Body of pancreas (tissue), 4 donors: ENCODE results near the gene INF2. TPM values are rescaled to one million over a fixed set of nuclear protein-coding genes. Genes with fewer than 3 reads are reported as not detected.
"Not testable (repeated sequence)": the region's sequence is repeated elsewhere in the genome, so short reads cannot be mapped to it uniquely, and the experiment has no call there.

Experiments
- ATAC-seq: fragments of 150-250 bp; one replicate; pipeline ENCODE4 v1.9.1; 2016
- DNase-seq, 4 donors: peaks; one replicate each; pipeline ENCODE4 v3.0.0-alpha.2; 2019
- H3K27ac ChIP-seq, 4 donors: fragments of 200-600 bp; sonication (generic); 1 replicate in 3 of 4; 2 replicates in 1 of 4; pipeline versions ENCODE4 v1.5.1 to v1.6.1; 2016 to 2019; ENCODE audit warnings: mild to moderate bottlenecking in 1 of 4, mixed read lengths in 1 of 4, moderate library complexity in 1 of 4
- H3K27me3 ChIP-seq, 2 donors: fragments of 200-600 bp; sonication (generic); one replicate each; pipeline ENCODE4 v1.6.0; 2016; ENCODE audit warnings: mild to moderate bottlenecking in 1 of 2
- H3K36me3 ChIP-seq, 2 donors: fragments of 200-600 bp; sonication (generic); replicated peaks in 1 of 2; 2 replicates each; pipeline ENCODE4 v1.5.1; 2016; ENCODE audit warnings: low read depth in 2 of 2; ENCODE audit not compliant: insufficient read depth in 1 of 2
- H3K4me1 ChIP-seq: fragments of 200-600 bp; sonication (generic); one replicate; pipeline ENCODE4 v1.6.0; 2016
- H3K4me3 ChIP-seq, 2 donors: fragments of 200-600 bp; sonication (generic); 1 replicate in 1 of 2; 2 replicates in 1 of 2; pipeline ENCODE4 v1.5.1; 2016 to 2019
- H3K9me3 ChIP-seq, 3 donors: fragments of 200-600 bp; sonication (generic); 1 replicate in 2 of 3; 2 replicates in 1 of 3; pipeline ENCODE4 v1.5.1; 2016
- POLR2A ChIP-seq, 3 donors: fragments of 450-650 bp; IDR thresholded peaks; one replicate each; pipeline ENCODE4 v1.6.1; 2016; ENCODE audit warnings: antibody characterized with exemption in 3 of 3, mild to moderate bottlenecking in 2 of 3
- WGBS, 2 donors: methylation state at CpG; one replicate each; pipeline ENCODE4 v1.1.5; 2017; 5-methylcytosine and 5-hydroxymethylcytosine counted together
- intact Hi-C: fragments of 100-400 bp; cut with DNase I; formaldehyde crosslinking; loops from one replicate; pipeline ENCODE4 v1.15.1; 2023
- total RNA-seq, 2 donors: library from RNA; depleted of rRNA; stranded (reverse); fragments of >200 nt; gene quantifications; one replicate each; pipeline ENCODE4 v1.1.0, GENCODE V29; 2016
- TF ChIP-seq, protein P1 (sequence below), 7 experiments: fragments of 450-650 bp in 4 of 7; fragments of 200-600 bp in 3 of 7; sonication (generic) in 3 of 7; IDR thresholded peaks; one replicate each; pipeline ENCODE4 v1.5.1; 2016 to 2019; ENCODE audit warnings: antibody characterized with exemption in 7 of 7

INF2 gene
- total RNA-seq, 2 donors from 2014 or later = 46.2 to 90.3 TPM

DNA sequence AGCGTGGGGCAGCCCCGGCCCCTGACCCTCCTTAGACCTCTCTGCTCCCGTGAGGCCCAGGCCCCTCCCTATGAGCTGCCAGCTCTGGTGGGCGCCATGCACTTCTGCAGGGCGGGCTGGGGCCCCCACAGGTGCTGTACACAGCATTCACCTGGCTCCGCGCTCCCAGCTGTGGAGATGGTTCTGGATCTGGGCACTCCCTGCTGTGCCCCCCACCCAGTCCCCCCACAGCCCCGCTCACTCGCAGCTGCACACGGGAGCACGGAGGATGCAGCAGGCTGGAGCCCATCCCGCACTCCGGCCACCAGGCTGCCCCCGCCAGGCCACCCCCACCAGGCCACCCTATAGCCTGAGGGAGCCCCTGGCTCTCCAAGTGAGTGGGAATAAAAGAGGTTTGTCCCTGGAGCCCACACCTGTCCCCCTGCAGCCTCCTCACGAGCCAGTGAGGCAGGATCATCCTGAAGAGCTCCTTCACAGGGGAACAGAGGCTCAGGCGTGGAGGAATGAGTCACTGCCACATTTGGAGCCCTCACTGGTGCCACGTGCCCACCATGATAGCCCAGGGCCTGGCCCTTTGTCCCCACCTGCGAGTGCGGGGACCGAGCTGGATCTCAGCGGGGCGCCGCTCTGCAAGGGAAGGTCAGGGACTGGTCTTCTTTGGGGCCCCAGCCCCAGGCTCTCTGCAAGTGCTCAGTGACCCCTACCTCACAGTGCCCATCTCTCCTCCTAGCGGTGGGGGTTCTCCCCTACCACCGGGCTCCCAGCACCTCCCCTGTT, 36.5 kb downstream of the INF2 start:
- H3K36me3 ChIP-seq = no peaks in the 10 kb centered on the region
- WGBS, 2 donors = 83 to 86% methylated on average over 12 to 21 of the region's 25 CpGs
- no peaks in the 10 kb centered on the region for H3K27me3 ChIP-seq
- TF ChIP-seq POLR2A (IDR thresholded peaks at IDR 0.05) = no peak
- TF ChIP-seq, protein P1, sequence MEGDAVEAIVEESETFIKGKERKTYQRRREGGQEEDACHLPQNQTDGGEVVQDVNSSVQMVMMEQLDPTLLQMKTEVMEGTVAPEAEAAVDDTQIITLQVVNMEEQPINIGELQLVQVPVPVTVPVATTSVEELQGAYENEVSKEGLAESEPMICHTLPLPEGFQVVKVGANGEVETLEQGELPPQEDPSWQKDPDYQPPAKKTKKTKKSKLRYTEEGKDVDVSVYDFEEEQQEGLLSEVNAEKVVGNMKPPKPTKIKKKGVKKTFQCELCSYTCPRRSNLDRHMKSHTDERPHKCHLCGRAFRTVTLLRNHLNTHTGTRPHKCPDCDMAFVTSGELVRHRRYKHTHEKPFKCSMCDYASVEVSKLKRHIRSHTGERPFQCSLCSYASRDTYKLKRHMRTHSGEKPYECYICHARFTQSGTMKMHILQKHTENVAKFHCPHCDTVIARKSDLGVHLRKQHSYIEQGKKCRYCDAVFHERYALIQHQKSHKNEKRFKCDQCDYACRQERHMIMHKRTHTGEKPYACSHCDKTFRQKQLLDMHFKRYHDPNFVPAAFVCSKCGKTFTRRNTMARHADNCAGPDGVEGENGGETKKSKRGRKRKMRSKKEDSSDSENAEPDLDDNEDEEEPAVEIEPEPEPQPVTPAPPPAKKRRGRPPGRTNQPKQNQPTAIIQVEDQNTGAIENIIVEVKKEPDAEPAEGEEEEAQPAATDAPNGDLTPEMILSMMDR (IDR thresholded peaks at IDR 0.05) = no peak
- H3K4me3 ChIP-seq = no peak overlapping the region
- peaks cover 32% of the 10 kb centered on the region for H3K4me1 ChIP-seq
- no peak overlapping the region for H3K27ac ChIP-seq
- H3K9me3 ChIP-seq = no peaks in the 10 kb centered on the region
- intact Hi-C loops = no loop called here
- DNase-seq = no peak
- no peak for ATAC-seq

DNA sequence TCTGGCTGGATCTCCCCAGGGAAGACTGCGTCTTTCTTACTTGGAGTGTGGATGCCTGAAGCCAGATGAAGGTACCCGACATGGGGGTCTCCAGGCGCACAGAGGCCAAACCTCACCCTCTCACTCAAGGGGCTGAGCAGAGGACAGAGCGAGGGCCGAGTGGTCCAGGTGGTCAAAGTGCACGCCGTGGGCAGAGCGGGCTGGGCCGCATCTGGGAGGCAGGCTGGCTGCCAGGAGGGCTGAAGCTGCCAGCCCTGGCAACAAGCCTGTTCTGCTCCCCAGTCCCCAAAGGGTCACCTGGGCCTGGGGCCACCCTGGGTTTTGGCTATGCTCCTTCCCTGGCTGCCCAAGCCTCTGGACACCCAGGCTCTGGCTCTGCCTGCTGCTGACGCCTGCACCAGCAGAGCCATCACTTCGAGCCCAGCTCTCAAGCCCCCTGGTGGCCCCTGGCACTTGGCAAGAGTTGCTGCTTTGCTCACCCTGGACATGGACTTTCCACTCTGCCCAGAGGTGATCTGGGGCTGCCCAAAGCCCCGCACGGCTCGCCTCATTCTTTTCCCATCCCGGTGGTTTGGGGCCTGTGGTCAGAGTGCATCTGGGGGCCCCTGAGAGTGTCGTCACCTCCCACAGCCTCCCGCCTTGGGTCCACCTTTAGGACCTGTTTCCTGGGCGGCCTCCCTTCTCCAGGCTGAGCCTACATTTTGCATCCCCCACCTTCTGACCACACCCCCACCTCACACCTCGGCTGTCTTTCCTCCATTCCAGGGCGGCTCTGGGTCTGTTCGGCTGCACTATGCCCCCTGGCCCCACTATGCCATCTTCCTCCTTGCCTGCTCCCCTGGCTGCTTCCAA, 37.4 kb downstream of the INF2 start:
- no peak overlapping the region for H3K4me3 ChIP-seq
- TF ChIP-seq, protein P1 (IDR thresholded peaks at IDR 0.05) = no peak
- TF ChIP-seq POLR2A (IDR thresholded peaks at IDR 0.05) = no peak
- H3K27ac ChIP-seq = no peak overlapping the region
- H3K4me1 ChIP-seq = peaks cover 32% of the 10 kb centered on the region
- H3K9me3 ChIP-seq = no peaks in the 10 kb centered on the region
- no peaks in the 10 kb centered on the region for H3K27me3 ChIP-seq
- 54 to 85% methylated on average over 10 to 21 of the region's 21 CpGs for WGBS, 2 donors
- intact Hi-C loops = no loop called here
- no peak for ATAC-seq
- no peaks in the 10 kb centered on the region for H3K36me3 ChIP-seq
- DNase-seq = peak in 1 of 4 donors; percentile 41

DNA sequence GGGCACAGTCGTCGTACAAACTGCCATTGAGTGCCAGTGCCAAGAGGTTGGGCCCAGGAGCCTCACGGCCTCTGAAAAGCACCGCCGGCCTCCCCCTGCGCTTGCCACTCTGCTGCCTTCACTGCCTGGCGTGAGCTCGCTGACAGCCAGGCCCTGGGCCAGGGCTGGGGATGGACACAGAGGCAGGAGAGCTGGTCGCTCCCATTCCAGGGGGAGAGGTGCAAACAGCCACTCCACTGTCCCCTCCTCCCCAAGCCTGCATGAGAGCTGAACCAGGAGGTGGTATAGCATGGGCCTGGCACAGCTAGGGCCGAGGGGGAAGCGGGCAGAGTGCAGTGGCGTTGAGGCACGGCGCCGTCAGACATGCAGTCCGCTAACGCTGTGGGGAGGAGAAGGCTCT, 39.2 kb downstream of the INF2 start:
- H3K4me1 ChIP-seq = peaks cover 24% of the 10 kb centered on the region
- no peak overlapping the region for H3K4me3 ChIP-seq
- ATAC-seq = no peak
- intact Hi-C loops = no loop called here
- H3K27me3 ChIP-seq = no peaks in the 10 kb centered on the region
- WGBS, 2 donors = 90 to 97% methylated on average over 7 to 16 of the region's 17 CpGs
- no peak for DNase-seq
- H3K36me3 ChIP-seq = no peaks in the 10 kb centered on the region
- no peaks in the 10 kb centered on the region for H3K9me3 ChIP-seq
- H3K27ac ChIP-seq = no peak overlapping the region
- TF ChIP-seq, protein P1 (IDR thresholded peaks at IDR 0.05) = no peak
- no peak for TF ChIP-seq POLR2A (IDR thresholded peaks at IDR 0.05)

DNA sequence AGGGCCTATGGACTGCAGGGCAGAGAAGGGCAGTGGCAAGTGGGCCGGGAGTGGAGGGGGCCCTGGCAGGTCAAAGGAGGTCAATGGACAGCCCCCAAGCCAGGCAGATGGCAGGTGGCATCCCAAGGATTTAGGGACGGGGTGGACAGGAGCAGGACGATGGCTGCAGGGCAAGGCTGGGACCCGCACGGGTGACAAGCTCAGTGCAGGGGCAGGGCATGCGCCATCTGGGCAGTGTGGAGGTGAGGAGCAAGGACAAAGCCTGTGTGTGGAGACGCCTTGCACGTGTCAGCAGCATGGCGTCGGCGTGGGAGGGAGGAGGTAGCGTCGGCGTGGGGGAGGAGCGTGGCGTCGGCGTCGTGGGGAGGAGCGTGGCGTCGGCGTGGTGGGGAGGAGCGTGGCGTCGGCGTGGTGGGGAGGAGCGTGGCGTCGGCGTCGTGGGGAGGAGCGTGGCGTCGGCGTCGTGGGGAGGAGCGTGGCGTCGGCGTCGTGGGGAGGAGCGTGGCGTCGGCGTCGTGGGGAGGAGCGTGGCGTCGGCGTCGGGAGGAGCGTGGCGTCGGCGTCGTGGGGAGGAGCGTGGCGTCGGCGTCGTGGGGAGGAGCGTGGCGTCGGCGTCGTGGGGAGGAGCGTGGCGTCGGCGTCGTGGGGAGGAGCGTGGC, 39.9 kb downstream of the INF2 start:
- H3K27ac ChIP-seq, ATAC-seq, H3K9me3 ChIP-seq, DNase-seq, H3K27me3 ChIP-seq, H3K36me3 ChIP-seq, intact Hi-C loops, H3K4me3 ChIP-seq: not testable (repeated sequence)
- H3K4me1 ChIP-seq = peaks cover 23% of the 10 kb centered on the region
- WGBS, 2 donors = 92 to 93% methylated on average over 18 to 40 of the region's 73 CpGs

DNA sequence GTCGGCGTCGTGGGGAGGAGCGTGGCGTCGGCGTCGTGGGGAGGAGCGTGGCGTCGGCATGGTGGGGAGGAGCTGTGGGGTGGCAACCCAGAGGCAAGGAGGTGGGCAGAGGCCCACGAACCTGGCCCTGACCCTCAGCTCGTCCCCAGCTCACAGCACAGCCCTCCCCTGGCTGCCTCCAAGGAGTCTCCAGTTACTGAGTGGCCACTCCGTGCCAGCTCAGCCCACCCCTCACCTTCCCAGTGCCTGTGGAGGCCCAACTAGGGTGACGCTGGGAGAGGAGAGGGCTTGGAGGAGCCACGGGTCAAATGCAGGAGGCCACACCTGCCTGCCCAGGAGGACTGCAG, 40.4 kb downstream of the INF2 start:
- Histone ChIP-seq H3K4me1 (peaks cover 19% of the 10 kb centered on the region), H3K27me3 (no peaks in the 10 kb centered on the region), H3K27ac (no peak overlapping the region), H3K36me3 (no peaks in the 10 kb centered on the region), H3K4me3 (no peak overlapping the region), H3K9me3 (no peaks in the 10 kb centered on the region)
- intact Hi-C loops = no loop called here
- ATAC-seq (no peak), DNase-seq (no peak)
- TF ChIP-seq, protein P1 (IDR thresholded peaks at IDR 0.05) = no peak
- no peak for TF ChIP-seq POLR2A (IDR thresholded peaks at IDR 0.05)
- 90 to 95% methylated on average over 13 to 16 of the region's 16 CpGs for WGBS, 2 donors
